SK-N-SH treated with all-trans-retinoic acid at 6 μM for 48 hours (cell line): ENCODE measurements around the gene PCF11.

Experiments
- ATAC-seq: fragments of 200-7000 bp; cut with Tn5 transposase; 3 replicates; pipeline ENCODE4 v1.9.1; 2020; ENCODE audit warnings: mild to moderate bottlenecking, moderate library complexity
- ARNTL ChIP-seq: fragments of 450-650 bp; formaldehyde crosslinking; IDR thresholded peaks from 2 replicates; pipeline ENCODE4 v1.5.0; 2020; ENCODE audit warnings: low read depth, mild to moderate bottlenecking, moderate library complexity, borderline replicate concordance
- BACH2 ChIP-seq: fragments of 250-450 bp; sonication (Bioruptor Pico); IDR thresholded peaks from 2 replicates; pipeline ENCODE4 v1.9.0; 2021; ENCODE audit warnings: mild to moderate bottlenecking, borderline replicate concordance
- CSDC2 ChIP-seq: fragments of 250-450 bp; sonication (Bioruptor Pico); IDR thresholded peaks from 2 replicates; pipeline ENCODE4 v1.5.0; 2020; ENCODE audit warnings: mild to moderate bottlenecking, moderate library complexity
- ESRRG ChIP-seq: fragments of 250-450 bp; sonication (Bioruptor Pico); IDR thresholded peaks from 2 replicates; pipeline ENCODE4 v1.6.1; 2021; ENCODE audit warnings: mild to moderate bottlenecking
- GLIS3 ChIP-seq: fragments of 250-450 bp; sonication (Bioruptor Pico); IDR thresholded peaks from 2 replicates; pipeline ENCODE4 v1.5.0; 2020; ENCODE audit warnings: mild to moderate bottlenecking, moderate library complexity
- ISL1 ChIP-seq: fragments of 250-450 bp; sonication (Bioruptor Pico); IDR thresholded peaks from 2 replicates; pipeline ENCODE4 v2.1.2; 2022; ENCODE audit warnings: mild to moderate bottlenecking, moderate library complexity
- OSR1 ChIP-seq: fragments of 250-450 bp; sonication (Bioruptor Pico); IDR thresholded peaks from 2 replicates; pipeline ENCODE4 v1.8.0; 2022; ENCODE audit warnings: moderate library complexity, mild to moderate bottlenecking, inconsistent platforms
- PATZ1 ChIP-seq: fragments of 250-450 bp; sonication (Bioruptor Pico); IDR thresholded peaks from 2 replicates; pipeline ENCODE4 v1.8.0; 2020; ENCODE audit warnings: mild to moderate bottlenecking, moderate library complexity, borderline replicate concordance
- POU6F1 ChIP-seq: fragments of 250-450 bp; sonication (Bioruptor Pico); IDR thresholded peaks from 2 replicates; pipeline ENCODE4 v1.8.0; 2021; ENCODE audit warnings: low read depth, mild to moderate bottlenecking, moderate library complexity, borderline replicate concordance
- PPARA ChIP-seq: fragments of 250-450 bp; sonication (Bioruptor Pico); IDR thresholded peaks from 2 replicates; pipeline ENCODE4 v1.5.0; 2020; ENCODE audit warnings: mild to moderate bottlenecking, borderline replicate concordance
- RARB ChIP-seq: fragments of 250-450 bp; sonication (Bioruptor Pico); IDR thresholded peaks from 2 replicates; pipeline ENCODE4 v1.8.0; 2021; ENCODE audit warnings: mild to moderate bottlenecking, moderate library complexity
- SNAI2 ChIP-seq: fragments of 250-450 bp; sonication (Bioruptor Pico); IDR thresholded peaks from 2 replicates; pipeline ENCODE4 v1.5.0; 2020; ENCODE audit warnings: mild to moderate bottlenecking, moderate library complexity
- TOX ChIP-seq: fragments of 250-450 bp; sonication (Bioruptor Pico); IDR thresholded peaks from 2 replicates; pipeline ENCODE4 v1.8.0; 2021; ENCODE audit warnings: mild to moderate bottlenecking, moderate library complexity, borderline replicate concordance
- TSHZ2 ChIP-seq: fragments of 250-450 bp; sonication (Bioruptor Pico); IDR thresholded peaks from 2 replicates; pipeline ENCODE4 v1.5.0; 2020; ENCODE audit warnings: mild to moderate bottlenecking, moderate library complexity
- ZC3H10 ChIP-seq: fragments of 250-450 bp; sonication (Bioruptor Pico); IDR thresholded peaks from 2 replicates; pipeline ENCODE4 v1.5.1; 2021; ENCODE audit warnings: mild to moderate bottlenecking, moderate library complexity
- ZFP3 ChIP-seq: fragments of 250-450 bp; sonication (Bioruptor Pico); IDR thresholded peaks from 2 replicates; pipeline ENCODE4 v1.5.0; 2020; ENCODE audit warnings: mild to moderate bottlenecking, moderate library complexity
- ZFP30 ChIP-seq: fragments of 450-650 bp; formaldehyde crosslinking; IDR thresholded peaks from 2 replicates; pipeline ENCODE4 v1.5.0; 2022; ENCODE audit warnings: mild to moderate bottlenecking, moderate library complexity
- ZNF565 ChIP-seq: fragments of 450-650 bp; formaldehyde crosslinking; conservative IDR thresholded peaks from 2 replicates; pipeline ENCODE4 v1.5.0; 2020; ENCODE audit warnings: low read depth, mild to moderate bottlenecking, moderate library complexity
- ZNF70 ChIP-seq: fragments of 450-650 bp; formaldehyde crosslinking; IDR thresholded peaks from 2 replicates; pipeline ENCODE4 v1.5.0; 2020; ENCODE audit warnings: mild to moderate bottlenecking, moderate library complexity
- ZNF8 ChIP-seq: fragments of 450-650 bp; formaldehyde crosslinking; IDR thresholded peaks from 2 replicates; pipeline ENCODE4 v1.5.0; 2020; ENCODE audit warnings: mild to moderate bottlenecking, moderate library complexity
- TF ChIP-seq, protein P1 (sequence below): fragments of 250-450 bp; sonication (Bioruptor Pico); IDR thresholded peaks from 2 replicates; pipeline ENCODE4 v1.5.1; 2020; ENCODE audit warnings: low read depth, mild to moderate bottlenecking, moderate library complexity

Gene PCF11

DNA sequence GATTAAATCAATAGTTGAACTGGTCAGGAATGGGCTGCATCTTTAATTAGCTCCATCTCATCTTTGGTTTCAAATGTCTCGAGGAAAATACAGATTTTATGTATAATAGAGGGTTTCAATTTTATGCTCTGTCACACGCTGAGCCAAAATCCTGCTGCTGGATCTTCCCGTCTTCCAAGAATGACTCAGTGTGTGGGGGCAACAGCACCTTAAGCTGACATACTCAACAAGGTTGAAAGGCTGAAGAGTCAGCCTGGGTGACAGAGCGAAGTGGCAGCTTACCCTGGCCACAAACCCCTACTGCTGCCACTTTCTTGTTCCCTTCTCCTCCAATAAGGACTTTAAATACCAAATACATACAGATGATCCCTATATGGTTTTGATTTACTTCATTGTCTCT is 9.0 kb upstream of the PCF11 start:
- ATAC-seq: no peak
- no peak for TF ChIP-seq PPARA (CRISPR knock-in tag)
- no peak for TF ChIP-seq CSDC2
- no peak for TF ChIP-seq ZNF8 (CRISPR knock-in tag)
- TF ChIP-seq BACH2 (CRISPR knock-in tag): no peak
- TF ChIP-seq ZNF565 (CRISPR knock-in tag): no peak
- no peak for TF ChIP-seq ARNTL
- TF ChIP-seq, protein P1, sequence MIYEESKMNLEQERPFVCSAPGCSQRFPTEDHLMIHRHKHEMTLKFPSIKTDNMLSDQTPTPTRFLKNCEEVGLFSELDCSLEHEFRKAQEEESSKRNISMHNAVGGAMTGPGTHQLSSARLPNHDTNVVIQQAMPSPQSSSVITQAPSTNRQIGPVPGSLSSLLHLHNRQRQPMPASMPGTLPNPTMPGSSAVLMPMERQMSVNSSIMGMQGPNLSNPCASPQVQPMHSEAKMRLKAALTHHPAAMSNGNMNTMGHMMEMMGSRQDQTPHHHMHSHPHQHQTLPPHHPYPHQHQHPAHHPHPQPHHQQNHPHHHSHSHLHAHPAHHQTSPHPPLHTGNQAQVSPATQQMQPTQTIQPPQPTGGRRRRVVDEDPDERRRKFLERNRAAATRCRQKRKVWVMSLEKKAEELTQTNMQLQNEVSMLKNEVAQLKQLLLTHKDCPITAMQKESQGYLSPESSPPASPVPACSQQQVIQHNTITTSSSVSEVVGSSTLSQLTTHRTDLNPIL (CRISPR knock-in tag): no peak
- TF ChIP-seq ZNF70 (CRISPR knock-in tag): no peak

GRCh38 chr11:83150450-83150849 is 6.5 kb upstream of the PCF11 start:
- TF ChIP-seq RARB (CRISPR knock-in tag) (no peak), PATZ1 (no peak), SNAI2 (no peak), ZC3H10 (no peak), OSR1 (no peak), ZNF70 (CRISPR knock-in tag) (no peak), ESRRG (no peak), ISL1 (CRISPR knock-in tag) (no peak), GLIS3 (CRISPR knock-in tag) (no peak), ARNTL (no peak), ZFP30 (CRISPR knock-in tag) (no peak), POU6F1 (CRISPR knock-in tag) (no peak), ZFP3 (CRISPR knock-in tag) (no peak), ZNF8 (CRISPR knock-in tag) (no peak), TSHZ2 (CRISPR knock-in tag) (no peak)
- no peak for ATAC-seq

DNA sequence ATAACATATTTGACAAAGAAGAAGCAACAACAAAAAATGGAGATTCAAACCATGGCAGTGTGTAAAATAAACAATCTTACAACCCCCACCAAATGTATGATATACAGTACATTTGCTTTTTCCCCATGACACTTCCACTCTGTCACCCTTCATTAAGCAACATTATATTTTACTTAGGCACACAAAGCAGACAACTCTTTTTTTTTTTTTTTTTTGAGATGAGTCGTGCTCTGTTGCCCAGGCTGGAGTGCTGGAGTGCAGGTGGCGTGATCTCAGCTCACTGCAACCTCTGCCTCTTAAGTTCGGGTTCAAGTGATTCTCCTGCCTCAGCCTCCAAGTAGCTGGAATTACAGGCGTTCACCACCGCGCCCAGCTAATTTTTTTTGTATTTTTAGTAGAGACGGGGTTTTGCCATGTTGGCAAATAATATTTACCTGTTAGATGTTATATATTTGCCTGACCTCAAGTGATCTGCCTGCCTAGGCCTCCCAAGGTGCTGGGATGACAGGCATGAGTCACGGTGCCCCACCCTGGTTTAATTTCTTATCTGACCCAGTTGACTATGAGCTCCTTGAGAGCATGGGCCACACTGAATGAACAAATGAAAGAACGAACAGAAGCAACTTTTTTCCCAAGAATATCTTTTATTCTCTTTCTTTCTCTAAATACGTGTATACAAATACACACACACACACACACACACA is 5.5 kb upstream of the PCF11 start:
- no peak for ATAC-seq
- TF ChIP-seq ARNTL: no peak
- TF ChIP-seq ZNF70 (CRISPR knock-in tag): no peak
- TF ChIP-seq PATZ1: no peak
- no peak for TF ChIP-seq POU6F1 (CRISPR knock-in tag)
- TF ChIP-seq ESRRG: no peak
- TF ChIP-seq RARB (CRISPR knock-in tag): no peak
- TF ChIP-seq CSDC2: no peak
- no peak for TF ChIP-seq TOX (CRISPR knock-in tag)
